GM21619 (cell line): ENCODE data around the gene TSPEAR.

Experiments
- ATAC-seq: cut with Tn5 transposase; IDR thresholded peaks from one replicate; pipeline ENCODE4 v1.9.1; 2021; ENCODE audit not compliant: unreplicated experiment

The TSPEAR gene

DNA sequence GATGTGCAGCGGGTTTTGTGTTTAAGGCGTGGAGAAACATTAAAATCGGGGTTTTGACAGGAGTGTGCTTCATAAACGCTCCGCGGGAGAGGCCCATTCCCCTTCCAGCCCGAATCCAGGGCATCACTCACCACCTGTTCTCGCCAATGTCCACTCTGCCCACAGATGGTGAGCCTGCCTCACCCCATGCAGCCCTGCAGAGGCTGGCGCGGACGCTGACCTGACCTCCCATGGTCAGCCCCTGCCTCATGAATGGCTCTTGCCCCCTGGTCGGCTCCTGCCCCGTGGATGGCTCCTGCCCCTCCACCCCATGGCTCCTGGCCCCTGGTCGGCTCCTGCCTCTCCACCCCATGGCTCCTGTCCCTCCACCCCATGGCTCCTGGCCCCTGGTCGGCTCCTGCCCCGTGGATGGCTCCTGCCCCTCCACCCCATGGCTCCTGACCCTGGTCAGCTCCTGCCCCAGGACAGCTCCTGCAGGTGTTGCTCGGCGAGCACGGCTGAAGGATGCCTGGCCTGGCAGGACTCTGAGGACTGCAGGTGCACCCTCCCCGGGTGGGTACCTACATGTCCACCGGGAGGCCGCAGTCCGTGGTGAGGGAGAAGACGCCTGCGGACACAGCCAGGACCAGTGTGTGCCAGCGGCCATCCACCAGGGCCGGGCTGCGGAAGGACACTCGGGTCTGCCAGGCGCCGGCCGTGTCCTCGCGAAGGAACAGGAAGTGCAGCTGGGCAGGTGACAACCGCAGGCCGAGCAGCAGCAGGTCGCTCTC is 178.1 kb downstream of the TSPEAR start:
- no peak for ATAC-seq

DNA sequence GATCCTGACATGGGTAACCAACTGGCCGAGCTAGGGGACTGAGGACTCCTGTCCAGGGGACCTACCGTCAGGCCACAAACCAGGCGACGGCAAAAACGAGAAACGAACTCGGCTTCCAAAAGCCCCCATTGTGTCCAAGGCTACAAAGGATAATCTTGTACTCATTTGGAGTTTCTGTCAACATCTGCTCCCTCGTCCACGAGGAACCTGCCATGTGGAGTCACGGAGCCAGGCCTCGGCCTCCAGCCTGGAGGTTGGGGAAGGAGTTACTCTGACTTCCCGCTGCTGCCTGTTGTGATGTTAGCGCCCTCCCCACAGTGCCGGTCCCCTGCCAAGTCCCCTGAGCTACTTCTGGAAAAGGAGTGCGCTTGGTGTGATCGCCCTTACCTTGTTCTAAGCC is 178.7 kb downstream of the TSPEAR start:
- ATAC-seq, result no peak

DNA sequence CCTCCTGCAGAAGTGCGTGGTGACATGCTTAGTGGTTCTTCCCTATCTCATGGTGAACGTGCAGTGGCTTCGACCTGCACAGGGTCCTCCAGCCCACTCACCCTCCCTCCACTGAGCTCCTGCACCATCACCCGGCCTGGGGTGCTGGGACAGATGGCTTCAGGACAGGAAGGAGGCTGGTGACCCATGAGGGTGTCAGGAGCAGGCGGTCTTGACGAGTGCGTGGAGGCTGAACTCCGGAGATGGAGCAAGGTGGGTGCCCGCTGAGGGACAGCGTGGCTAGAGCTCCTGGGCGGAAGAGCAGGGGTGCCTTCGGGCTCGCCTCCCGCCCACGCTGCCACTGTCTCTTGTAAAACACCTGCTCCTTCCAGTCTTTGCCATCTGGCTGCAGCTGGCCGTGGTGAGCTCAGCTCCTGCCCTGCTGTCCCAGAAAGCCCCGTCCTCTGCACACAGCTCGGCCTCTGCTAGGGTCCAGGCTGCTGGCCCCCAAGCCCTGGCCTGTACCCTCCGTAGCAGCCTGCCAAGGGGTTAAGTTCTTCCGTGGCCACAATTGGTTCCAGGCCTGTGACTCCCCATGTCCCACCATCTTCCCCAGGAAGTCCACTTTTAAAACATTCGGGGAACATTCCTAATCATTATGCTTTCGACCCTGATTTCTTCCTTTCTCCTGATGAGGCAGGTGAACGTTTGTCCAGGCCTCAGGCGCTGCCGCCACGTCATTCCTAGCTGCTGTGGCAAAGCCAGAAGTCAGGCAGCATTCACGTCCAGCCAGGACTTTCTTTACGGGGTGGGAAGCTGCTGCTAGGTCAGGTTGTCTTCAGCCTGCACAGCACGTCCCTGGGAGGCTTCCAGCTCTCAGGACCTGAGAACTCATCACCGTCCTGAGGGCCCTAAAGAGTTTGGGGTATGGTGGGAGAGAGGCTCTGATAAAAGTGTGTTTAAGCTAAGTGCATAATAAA is 179.5 kb downstream of the TSPEAR start:
- no peak for ATAC-seq

DNA sequence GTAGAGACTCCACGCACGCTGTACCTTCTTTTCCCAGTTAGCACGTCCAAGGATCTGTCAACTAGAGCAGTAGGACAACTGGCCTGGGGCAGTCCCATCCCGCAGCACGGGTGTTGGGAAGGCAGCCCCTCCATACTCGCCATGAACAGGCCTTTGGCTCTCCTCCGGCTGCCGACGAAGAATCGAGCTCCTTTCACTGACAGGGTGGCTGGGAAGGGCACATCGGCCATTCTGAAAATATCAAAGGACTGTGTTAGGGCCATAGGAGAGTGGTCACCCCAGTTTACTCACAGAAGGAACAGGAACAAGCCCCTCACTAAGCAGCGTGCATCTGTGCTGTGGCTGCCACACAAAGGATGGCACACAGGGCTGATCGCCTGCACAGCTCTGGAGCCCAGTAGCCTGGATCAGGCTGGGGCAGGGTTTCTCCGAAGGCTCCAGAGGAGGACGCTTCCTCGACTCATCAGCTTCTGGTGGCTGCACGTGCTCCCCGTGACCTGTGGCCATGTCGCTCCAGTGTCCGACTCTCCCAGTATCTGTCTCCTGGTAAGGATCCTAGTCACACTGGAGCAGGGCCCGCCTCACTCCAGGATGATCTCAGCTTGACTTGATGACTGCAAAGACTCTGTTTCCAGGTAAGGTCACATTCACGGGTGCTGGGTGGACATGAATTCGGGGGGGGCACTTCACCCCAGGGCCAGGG is 180.3 kb downstream of the TSPEAR start:
- no peak for ATAC-seq

DNA sequence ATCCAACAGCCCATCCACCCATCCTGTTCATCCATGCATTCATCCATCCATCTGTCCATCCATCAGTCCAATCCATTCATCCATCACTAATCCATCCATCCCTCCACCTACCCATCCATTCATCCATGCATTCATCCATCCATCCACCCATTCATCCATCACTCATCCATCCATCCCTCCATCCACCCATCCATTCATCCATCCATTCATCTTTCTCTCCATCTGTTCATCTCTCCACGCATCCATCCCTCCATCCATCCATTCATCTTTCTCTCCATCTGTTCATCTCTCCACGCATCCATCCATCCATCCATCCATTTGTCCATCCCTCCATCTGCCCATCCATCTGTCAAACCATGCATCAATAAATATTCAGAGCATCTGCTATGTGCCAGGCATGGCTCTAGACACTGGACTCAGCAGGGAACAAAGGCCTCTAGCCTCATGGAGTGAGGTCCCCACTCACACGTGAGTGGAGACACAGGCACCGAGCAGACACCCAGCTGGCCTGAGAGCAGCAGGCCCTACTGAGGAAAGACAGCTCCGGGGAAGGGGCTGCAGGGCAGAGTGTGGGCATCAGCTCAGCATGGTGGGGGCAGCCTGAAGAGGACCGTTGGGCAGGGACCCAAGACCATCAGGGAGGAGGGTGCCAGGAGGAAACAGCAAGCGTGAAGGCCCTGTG is 181.0 kb downstream of the TSPEAR start:
- no peak for ATAC-seq

DNA sequence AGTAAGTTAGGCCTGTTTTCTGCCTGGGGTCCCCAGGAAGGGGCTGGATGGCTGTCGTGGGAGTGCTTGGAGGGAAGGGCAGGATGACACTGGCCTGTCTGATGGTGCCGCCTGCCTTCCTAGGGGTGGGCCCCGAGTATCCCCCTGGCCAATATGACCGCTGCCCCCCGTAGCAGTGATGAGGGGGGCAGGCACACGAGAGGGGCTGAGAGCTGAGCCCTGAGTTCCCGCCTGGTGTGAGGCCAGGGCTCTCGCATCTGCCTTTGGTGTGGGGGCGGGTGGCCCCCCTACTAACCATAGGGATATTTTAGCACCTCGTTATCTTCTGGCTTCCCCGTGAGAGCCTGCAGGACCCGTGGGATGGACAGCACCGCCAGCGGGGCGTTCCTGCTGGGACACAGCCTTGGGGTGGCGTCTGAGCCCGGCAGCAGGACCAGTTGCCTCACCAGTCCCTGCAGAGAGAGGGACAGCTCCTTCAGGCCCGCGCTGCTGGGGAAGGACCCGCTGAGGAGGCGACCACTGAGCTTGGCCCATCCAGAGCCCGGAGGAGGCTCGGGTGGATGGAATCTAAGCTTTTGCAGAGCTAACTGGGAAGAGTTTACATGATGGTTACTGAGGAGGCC is 181.8 kb downstream of the TSPEAR start:
- ATAC-seq, result no peak

DNA sequence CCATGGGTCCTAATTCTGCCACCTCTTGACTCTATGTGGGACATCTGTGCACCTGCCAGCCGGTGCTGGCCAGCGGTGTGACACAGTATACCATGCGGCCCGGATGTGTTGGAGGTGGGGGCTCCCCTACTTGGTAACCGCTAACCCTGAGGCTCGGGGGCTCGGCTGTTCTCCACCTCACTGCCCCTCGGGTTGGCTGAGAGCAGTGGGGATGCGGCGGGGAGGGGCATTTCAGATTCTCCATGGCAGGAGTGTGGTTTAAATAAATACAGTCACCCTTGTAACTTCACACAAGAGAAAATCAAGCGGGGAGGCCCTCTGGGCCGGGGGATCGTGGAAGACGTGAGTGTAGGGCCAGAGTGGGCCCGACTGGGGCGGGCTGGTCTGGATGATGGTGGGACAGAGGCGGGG is 182.4 kb downstream of the TSPEAR start:
- no peak for ATAC-seq

DNA sequence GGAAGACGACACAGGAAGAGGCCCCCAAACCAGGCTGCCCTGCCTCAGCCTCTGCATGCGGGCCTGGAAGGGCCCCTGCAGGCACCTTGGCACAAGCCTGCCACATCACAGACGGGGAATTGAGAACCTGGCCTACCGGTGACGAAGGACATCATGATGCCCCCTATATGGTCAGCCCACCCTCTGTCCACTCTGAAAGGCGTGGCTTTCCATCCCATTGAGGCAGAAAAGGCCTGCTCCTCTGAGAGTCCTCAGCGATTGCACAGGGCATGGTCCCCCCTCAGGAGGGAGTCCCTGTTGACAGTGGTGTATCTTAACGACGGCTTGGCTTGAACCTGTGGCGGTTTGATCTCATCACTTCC is 182.8 kb downstream of the TSPEAR start:
- no peak for ATAC-seq

DNA sequence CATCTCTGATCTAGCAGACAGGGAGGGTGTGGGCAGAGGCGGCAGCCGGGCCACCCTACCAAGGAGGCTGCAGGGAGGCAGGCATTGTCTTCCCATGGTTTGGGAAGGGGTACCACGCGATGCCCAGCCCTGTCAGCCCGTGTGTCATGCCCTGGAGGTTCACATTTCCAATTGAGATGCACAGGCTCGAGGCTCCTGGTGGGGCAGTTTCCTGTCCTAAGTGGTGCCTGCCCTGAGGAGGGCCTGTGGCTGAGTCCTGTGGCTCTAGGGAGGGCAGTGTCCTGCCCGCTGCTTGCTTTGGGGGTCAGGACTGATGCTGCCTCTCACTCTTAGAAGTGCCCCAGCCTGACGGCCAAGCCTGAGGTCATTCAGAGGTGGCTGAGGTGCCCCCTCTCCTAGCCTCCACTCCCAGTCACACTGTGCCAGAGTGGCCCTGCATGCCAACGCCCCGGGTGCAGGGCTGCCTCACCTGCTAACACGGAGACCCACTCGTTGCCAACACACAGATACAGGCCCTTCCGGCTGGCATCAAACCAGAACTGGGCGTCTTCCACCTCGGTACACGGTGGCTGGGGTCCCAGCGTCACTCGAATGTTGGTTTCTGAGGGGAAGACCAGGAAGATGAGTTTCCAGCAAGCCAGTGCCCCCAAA is 183.3 kb downstream of the TSPEAR start:
- no peak for ATAC-seq

DNA sequence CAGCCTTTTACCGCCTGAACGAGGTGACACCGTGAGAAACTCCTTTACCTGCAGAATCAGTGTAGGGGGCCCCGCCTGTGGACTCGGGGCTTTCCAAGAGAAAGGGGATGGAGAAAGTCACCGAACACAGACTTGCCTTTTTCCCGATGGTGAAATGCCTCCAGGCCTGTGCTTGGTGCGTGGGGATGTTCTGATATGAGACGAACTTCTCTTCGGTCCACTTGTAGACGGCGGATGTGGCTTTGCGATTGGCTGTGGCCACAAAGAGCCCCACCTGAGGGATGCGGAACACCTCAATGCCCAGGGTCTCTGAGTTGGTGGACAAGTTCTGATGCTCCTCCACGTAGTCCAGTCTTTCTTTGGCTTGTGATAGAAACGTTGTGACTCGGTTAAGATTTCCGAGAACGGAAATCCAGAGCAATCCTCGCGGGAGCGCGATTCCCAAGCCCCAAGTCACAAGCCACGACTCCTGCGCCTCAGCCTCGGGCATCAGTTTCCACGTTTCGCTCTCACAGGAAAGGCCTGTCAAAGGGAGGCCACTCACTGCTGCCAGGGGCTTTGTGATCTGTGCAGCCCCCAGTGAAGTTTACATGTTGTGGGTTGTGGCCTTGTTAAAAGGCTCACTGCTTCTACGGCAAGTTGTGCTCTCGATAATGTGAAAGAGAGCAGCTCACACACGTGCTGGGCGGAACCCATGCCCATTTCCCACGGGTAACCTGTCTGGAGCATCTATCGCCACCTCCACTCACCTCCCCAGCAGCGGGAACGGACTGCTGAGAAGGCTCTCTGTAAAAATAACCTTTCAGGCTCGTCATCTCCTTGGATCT is 184.0 kb downstream of the TSPEAR start:
- no peak for ATAC-seq

DNA sequence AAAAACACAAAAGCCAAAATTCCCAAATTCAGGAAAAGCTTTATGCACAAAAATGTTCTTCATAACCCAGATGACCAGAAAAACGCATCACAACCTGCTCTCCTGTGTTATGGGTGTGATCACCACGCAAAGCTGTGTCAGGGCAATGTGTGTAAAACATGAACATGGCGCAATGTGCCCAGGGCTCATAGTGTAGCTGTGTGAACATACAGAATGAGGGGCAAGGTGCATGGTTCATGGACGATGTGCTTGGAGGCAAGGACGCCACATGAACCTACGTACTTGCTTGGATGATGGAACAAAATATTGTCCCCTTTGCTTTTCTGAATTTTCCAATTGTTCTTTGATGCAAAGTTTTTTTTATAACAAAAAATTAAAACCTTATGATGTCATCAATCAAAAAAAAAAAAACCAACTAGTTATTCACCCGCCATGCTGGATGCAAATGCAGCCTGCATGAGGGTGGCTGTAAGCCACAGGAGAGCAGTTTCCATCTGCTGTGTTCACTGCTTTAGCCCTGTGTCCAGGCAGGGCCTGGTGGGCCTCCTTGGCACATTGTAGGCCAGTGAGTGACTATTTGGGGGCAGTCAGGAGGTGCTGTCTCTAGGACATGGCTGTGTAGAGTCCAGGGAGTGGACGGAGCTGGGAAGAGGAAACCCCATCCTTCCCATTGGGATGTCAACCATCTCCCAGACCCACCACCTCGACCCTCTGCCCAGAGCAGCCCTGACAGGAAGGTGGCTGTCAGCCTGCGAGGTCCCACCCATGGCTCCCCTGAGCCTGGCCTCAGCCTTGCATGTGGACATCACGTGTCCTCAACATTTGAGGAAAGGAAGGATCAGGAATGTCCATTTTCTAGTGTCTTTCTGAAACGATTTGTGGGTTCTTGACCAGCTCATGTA is 185.0 kb downstream of the TSPEAR start:
- no peak for ATAC-seq

DNA sequence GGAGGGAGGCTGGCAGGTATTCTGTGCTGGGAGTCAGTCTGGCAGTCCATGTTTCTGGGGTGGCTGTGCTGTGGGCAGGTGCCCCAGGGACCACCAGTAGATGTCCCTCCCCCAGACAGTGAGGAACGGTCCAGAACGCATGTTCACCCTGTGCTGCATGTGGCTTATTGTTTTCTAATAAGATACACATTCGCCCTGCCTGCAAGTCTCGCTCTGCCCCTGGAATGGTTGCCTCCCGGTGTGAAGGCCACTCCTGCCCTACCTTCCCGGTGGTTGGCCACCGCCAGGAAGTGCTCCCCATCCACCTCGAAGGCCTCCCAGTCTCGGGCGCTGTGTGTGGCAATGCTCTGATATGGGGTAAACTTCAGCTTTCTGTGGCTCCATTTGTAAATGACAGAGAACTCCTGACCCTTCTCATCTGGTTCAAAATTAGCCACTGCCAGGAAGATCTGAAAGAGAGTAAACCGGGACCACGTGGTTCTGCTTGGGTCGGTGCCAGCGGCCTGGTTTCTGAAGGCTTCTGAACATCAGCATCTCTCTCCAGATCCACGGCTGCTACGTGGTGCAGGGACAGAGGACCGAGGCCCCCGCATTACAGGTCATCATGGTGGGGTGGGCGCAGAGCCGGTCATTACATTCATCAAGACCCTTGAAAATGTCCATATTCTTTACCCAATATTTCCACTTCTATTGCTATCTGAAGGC is 185.8 kb downstream of the TSPEAR start:
- no peak for ATAC-seq

DNA sequence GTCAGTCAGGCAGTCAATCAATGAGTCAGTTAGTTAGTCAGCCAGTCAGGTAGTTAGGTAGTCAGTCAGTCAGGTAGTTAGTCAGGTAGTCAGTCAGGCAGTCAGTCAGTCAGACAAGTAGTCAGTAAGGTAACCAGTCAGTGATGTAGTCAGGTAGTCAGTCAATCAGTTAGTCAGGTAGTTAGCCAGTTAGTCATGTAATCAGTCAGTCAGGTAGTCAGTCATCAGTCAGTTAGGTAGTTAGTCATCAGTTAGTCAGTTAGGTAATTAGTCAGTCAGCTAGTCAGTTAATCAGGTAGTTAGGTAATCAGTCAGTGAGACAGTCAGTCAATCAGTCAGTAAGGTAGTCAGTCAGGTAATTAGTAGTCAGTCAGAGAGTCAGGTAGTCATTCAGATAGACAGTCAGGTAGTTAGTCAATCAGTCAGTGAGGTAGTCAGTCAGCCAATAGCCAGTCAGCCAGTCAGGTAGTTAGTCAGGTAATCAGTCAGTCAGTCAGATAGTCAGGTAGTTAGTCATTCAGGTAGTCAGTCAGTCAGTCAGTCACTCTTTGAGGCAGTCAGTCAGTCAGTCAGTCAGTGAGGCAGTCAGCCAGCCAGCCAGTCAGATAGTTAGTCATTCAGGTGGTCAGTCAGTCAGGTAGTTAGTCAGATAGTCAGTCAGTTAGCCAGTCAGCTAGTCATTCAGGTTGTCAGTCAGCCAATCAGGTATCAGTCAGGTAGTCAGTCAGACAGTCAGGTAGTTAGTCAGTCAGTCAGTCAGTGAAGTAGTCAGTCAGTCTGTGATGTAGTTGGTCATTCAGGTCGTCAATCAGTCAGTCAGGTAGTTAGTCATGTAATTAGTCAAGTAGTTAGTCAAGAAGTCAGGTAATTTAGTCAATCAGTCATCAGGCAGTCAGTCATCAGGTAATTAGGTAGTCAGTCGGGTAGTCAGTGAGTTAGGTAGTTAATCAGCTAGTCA is 186.7 kb downstream of the TSPEAR start:
- no peak for ATAC-seq

DNA sequence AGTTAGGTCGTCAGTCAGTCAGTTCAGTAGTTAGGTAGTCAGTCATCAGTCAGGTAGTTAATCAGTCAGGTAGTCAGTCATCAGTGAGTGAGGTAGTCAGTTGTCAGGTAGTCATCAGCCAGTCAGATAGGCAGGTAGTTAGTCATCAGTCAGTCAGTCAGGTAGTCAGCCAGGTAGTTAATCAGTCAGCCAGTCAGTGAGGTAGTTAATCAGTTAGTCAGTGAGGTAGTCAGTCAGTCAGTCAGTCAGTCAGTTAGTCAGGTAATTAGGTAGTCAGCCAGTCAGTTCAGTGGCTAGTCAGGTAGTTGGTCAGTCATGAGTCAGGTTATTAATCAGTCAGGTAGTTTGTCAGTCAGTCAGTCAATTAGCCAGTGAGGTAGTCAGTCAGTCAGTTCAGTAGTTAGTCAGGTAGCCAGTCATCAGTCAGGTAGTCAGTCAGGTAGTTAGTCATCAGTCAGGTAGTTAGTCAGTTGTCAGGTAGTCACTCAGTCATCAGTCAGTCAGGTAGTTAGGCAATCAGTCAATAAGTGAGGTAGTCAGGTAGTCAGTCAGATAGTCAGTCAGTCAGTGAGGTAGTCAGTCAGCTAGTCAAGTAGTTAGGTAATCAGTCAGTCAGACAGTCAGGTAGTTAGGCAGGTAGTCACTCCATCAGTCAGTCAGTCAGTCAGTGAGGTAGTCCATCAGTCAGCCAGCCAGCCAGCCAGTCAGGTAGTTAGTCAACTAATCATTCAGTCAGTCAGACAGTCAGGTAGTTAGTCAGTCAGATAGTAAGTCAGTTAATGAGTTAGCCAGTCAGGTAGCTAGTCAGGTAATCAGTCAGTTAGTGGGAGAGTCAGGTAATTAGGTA is 187.6 kb downstream of the TSPEAR start:
- no peak for ATAC-seq

DNA sequence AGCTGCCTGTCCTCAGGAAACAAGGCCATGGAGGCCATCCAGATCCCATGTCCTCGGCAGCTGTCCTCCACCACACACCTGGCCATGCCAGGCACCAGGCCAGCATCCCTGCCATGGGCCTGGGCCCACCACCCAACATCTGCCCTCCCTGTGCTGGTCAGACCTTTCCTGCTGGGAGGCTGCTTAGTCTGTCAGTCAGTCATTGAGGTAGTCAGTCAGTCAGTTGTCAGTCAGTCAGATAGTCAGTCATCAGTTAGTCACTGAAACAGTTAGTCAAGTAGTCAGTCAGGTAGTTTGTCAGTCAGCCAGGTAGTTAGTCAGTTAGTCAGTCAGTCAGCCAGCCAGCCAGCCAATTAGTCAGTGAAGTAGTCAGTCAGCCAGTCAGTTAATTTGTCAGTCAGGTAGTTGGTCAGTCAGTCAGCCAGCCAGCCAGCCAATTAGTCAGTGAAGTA is 188.6 kb downstream of the TSPEAR start:
- no peak for ATAC-seq
